Liver (tissue), 3 donors: ENCODE results near the gene SLC14A1.

Experiments
- EGR1 ChIP-seq, 2 donors: IDR thresholded peaks; 2 replicates each; pipeline ENCODE4 v1.6.1; 2016 to 2018; ENCODE audit warnings: antibody characterized with exemption in 2 of 2, low read depth in 2 of 2
- FOXA2 ChIP-seq: IDR thresholded peaks from 2 replicates; pipeline ENCODE4 v1.6.1; 2016; ENCODE audit warnings: antibody characterized with exemption
- GABPA ChIP-seq, 2 donors: IDR thresholded peaks in 1 of 2; conservative IDR thresholded peaks in 1 of 2; 2 replicates each; pipeline ENCODE4 v1.6.1; 2016; ENCODE audit warnings: antibody characterized with exemption in 2 of 2, mild to moderate bottlenecking in 1 of 2, moderate library complexity in 1 of 2
- HNF4G ChIP-seq: IDR thresholded peaks from 2 replicates; pipeline ENCODE4 v1.6.1; 2016; ENCODE audit warnings: antibody characterized with exemption
- JUND ChIP-seq, 2 donors: IDR thresholded peaks; 2 replicates each; pipeline ENCODE4 v1.6.1; 2016; ENCODE audit warnings: antibody characterized with exemption in 2 of 2
- MAX ChIP-seq: IDR thresholded peaks from 2 replicates; pipeline ENCODE4 v1.6.1; 2016; ENCODE audit warnings: antibody characterized with exemption
- RAD21 ChIP-seq, 2 donors: IDR thresholded peaks; 2 replicates each; pipeline ENCODE4 v1.6.1; 2016; ENCODE audit warnings: antibody characterized with exemption in 2 of 2, mild to moderate bottlenecking in 2 of 2
- REST ChIP-seq: IDR thresholded peaks from 2 replicates; pipeline ENCODE4 v1.6.1; 2016; ENCODE audit warnings: antibody characterized with exemption, mild to moderate bottlenecking
- RXRA ChIP-seq, 2 donors: IDR thresholded peaks; 2 replicates each; pipeline ENCODE4 v1.6.1; 2017 to 2018; ENCODE audit warnings: antibody characterized with exemption in 2 of 2, mild to moderate bottlenecking in 1 of 2
- SP1 ChIP-seq: IDR thresholded peaks from 2 replicates; pipeline ENCODE4 v1.6.1; 2018; ENCODE audit warnings: antibody characterized with exemption, mild to moderate bottlenecking
- YY1 ChIP-seq: IDR thresholded peaks from 2 replicates; pipeline ENCODE4 v1.6.1; 2016; ENCODE audit warnings: antibody characterized with exemption, mild to moderate bottlenecking
- TF ChIP-seq, protein P1 (sequence below): fragments of 150-350 bp; IDR thresholded peaks from 2 replicates; pipeline ENCODE4 v1.5.1; 2017; ENCODE audit warnings: improper control_type of control experiment, low read depth, low read length; ENCODE audit not compliant: missing input control
- TF ChIP-seq, protein P2 (sequence below): IDR thresholded peaks from 2 replicates; pipeline ENCODE4 v1.6.1; 2016; ENCODE audit warnings: antibody characterized with exemption
- donor health status: healthy.
- donor health status: healthy.

DNA sequence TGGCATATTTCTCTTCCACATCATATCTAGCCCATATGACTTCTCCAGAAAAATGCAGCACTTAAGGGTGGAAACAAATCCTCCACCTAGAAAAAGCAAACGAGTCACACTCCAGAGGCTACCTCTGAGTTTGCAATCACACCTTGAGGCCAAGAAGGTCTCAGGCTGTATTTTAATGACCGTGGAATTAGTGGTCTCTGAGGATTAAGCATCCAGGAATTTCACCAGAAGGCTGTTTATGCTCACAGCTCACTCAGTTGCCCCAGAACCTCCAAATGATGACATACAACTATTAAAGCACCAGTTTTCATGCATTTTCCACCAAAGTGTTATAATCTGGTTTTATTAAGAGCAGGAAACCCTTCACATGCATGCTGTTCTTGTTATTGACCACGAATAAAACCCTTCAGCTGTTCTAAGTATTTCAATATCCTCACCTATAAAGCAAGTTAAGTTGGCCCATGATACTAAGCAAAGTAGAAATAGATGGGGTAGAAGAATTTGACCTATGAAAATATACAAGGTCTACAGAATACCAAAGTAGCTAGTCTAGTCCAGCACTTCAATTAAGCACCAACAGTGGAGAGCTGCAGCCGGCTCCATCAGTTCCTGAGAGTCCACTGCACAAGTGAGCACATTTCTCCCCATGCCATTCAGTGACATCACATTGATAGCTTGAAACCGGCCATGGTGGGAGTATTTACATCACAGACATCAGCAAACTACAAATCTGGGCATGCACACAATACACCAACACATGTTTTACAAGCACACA is 39.5 kb upstream of the SLC14A1 start:
- TF ChIP-seq, protein P1, sequence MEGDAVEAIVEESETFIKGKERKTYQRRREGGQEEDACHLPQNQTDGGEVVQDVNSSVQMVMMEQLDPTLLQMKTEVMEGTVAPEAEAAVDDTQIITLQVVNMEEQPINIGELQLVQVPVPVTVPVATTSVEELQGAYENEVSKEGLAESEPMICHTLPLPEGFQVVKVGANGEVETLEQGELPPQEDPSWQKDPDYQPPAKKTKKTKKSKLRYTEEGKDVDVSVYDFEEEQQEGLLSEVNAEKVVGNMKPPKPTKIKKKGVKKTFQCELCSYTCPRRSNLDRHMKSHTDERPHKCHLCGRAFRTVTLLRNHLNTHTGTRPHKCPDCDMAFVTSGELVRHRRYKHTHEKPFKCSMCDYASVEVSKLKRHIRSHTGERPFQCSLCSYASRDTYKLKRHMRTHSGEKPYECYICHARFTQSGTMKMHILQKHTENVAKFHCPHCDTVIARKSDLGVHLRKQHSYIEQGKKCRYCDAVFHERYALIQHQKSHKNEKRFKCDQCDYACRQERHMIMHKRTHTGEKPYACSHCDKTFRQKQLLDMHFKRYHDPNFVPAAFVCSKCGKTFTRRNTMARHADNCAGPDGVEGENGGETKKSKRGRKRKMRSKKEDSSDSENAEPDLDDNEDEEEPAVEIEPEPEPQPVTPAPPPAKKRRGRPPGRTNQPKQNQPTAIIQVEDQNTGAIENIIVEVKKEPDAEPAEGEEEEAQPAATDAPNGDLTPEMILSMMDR = no peak
- no peak for TF ChIP-seq RXRA (IDR thresholded peaks at IDR 0.05)
- TF ChIP-seq YY1 = no peak
- no peak for TF ChIP-seq SP1
- no peak for TF ChIP-seq GABPA (IDR thresholded peaks at IDR 0.05 in 1 of 2, conservative IDR thresholded peaks at IDR 0.05 in 1 of 2)
- TF ChIP-seq, protein P2, sequence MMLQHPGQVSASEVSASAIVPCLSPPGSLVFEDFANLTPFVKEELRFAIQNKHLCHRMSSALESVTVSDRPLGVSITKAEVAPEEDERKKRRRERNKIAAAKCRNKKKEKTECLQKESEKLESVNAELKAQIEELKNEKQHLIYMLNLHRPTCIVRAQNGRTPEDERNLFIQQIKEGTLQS = no peak
- TF ChIP-seq MAX = no peak
- no peak for TF ChIP-seq REST
- no peak for TF ChIP-seq HNF4G
- TF ChIP-seq FOXA2 = no peak
- TF ChIP-seq EGR1 (IDR thresholded peaks at IDR 0.05; ENCODE audit: low read depth in 2 of 2) = no peak
- no peak for TF ChIP-seq RAD21 (IDR thresholded peaks at IDR 0.05)
- no peak for TF ChIP-seq JUND (IDR thresholded peaks at IDR 0.05)
